ENCODE measurements around the gene OR51E2.

GRCh38 chr11:4639931-4640330, 57.7 kb downstream of the OR51E2 start:
- TF ChIP-seq POLR2A (IDR thresholded peaks at IDR 0.05; ENCODE audit: low read depth, low read length) = no peak
- TF ChIP-seq TAF1 (IDR thresholded peaks at IDR 0.05; ENCODE audit: borderline replicate concordance, low read depth, low read length) = no peak
- TF ChIP-seq POLR2AphosphoS5 (IDR thresholded peaks at IDR 0.05; ENCODE audit: low read depth, low read length) = no peak
